ENCODE results near the gene TESK1.

Gene TESK1, protein sequence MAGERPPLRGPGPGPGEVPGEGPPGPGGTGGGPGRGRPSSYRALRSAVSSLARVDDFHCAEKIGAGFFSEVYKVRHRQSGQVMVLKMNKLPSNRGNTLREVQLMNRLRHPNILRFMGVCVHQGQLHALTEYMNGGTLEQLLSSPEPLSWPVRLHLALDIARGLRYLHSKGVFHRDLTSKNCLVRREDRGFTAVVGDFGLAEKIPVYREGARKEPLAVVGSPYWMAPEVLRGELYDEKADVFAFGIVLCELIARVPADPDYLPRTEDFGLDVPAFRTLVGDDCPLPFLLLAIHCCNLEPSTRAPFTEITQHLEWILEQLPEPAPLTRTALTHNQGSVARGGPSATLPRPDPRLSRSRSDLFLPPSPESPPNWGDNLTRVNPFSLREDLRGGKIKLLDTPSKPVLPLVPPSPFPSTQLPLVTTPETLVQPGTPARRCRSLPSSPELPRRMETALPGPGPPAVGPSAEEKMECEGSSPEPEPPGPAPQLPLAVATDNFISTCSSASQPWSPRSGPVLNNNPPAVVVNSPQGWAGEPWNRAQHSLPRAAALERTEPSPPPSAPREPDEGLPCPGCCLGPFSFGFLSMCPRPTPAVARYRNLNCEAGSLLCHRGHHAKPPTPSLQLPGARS

DNA sequence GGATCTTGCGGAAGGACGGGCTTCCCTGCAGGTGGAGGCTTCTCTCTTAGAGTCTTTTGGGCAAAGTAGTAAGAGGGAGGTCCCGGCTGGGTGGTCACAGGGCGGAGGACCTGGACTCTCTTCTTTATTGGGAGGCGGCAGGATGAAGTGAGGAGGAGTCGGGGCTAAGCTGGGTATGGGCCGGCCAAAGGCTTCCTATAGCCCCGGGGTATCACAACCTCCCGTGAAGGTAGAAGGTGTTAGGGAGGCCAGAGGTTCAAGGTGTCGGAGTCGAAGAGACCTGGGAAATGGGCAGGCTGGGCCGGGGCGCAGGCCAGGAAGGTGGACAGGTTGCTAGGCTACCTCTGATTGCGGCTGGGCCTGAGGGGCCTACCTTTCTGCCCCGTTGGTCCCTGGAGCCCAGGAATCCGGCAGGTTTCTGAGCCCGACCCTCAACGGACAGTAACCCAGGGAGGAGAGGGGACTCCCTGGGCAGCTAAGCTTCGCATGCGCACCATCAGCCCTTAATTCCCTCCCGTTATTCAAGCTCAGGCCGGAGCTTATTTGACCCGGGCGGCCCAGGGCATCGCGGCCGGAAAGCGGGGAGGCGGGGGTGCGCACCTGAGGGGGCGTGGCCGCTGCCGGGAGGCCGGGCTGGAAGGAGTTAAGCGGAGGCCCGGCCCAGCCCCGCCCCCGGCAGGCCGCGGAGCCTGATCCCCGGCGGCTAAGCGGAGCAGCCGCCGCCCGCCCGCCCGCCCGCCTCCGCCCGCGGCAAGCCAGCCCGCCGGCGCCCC, at the start of gene TESK1:
Gene TESK1, plus strand, starts transcription at position 685 of the 773 bp plus-strand sequence. CDS start 358 bp downstream, outside the sequence.
- H3K27me3 Mint-ChIP-seq (ENCODE audit: low read depth): no peaks in the 10 kb centered on the region
- peak within 1 kb of the TSS; percentile 98 for H3K4me3 Mint-ChIP-seq
- H3K36me3 Mint-ChIP-seq (ENCODE audit: low read depth): peaks cover 6% of the 10 kb centered on the region
- H3K27ac Mint-ChIP-seq: peak within 1 kb of the TSS; percentile 99
- no peaks in the 10 kb centered on the region for H3K9me3 Mint-ChIP-seq
- peaks cover 31% of the 10 kb centered on the region for H3K4me1 Mint-ChIP-seq (ENCODE audit: low read depth)

DNA sequence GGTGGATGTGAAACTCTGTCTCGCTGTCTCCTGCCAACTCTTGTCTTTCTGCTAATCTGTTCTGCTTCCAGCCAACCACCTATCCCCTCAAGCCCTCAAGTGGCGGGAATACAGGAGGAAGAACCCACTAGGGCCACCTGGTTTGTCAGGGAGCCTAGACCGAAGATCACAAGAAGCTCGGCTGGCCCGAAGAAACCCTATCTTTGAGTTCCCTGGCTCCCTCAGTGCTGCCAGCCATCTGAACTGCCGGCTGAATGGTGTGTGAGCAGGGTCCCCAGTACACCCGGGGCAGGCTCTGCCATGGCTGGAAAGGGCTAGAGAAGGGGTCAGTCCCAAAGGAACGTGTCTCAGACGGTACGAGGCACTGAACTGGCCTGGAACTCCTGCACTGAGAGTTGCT, 49.2 kb upstream of the TESK1 start:
- no peak overlapping the region for H3K27ac Mint-ChIP-seq
- H3K36me3 Mint-ChIP-seq (ENCODE audit: low read depth): no peaks in the 10 kb centered on the region
- H3K9me3 Mint-ChIP-seq: no peaks in the 10 kb centered on the region
- peaks cover 2% of the 10 kb centered on the region for H3K4me1 Mint-ChIP-seq (ENCODE audit: low read depth)
- no peaks in the 10 kb centered on the region for H3K27me3 Mint-ChIP-seq (ENCODE audit: low read depth)
- no peak overlapping the region for H3K4me3 Mint-ChIP-seq

DNA sequence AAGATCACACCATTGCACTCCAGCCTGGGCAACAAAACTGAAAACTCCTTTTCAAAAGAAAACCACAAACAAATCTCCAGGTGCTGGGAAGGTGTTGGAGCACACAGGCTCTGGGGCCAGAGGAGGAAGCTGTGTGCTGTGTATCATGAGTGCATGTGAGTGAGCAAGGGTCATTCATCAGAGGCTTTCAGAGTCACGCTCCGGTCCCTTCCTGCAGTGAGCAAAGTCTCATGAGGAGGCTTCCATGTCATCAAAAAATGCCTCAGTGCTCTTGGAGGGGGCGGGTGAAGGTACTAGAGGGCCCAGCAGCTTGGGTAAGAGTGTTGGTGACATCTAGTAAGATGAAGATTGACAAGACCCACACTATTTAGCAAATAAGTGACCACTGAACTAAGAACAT, 48.3 kb upstream of the TESK1 start:
- H3K4me1 Mint-ChIP-seq (ENCODE audit: low read depth): peaks cover 2% of the 10 kb centered on the region
- no peaks in the 10 kb centered on the region for H3K27me3 Mint-ChIP-seq (ENCODE audit: low read depth)
- H3K36me3 Mint-ChIP-seq (ENCODE audit: low read depth): no peaks in the 10 kb centered on the region
- no peak overlapping the region for H3K4me3 Mint-ChIP-seq
- no peak overlapping the region for H3K27ac Mint-ChIP-seq
- no peaks in the 10 kb centered on the region for H3K9me3 Mint-ChIP-seq

DNA sequence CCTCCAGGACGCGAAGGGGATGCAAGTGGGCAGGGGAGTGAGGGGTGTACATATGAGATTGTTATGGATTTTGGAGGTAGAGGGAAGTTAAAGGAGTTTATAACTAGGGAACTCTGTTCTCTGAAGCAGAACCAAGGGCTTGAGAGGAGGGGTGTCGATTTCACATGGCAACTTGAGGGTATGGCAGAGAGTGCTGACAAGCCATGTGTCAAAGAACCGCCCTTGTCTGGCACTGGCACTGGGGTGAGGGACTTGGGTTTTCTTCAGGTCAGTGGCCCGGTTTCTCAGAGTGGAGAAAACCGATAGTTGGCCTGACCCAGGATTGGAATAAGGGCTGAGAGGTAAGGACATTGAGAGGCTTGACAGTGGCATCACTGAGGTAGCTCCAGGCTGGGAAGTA, 47.7 kb upstream of the TESK1 start:
- Mint-ChIP-seq H3K36me3 (ENCODE audit: low read depth) (no peaks in the 10 kb centered on the region), H3K27ac (no peak overlapping the region), H3K9me3 (no peaks in the 10 kb centered on the region), H3K4me3 (no peak overlapping the region), H3K4me1 (ENCODE audit: low read depth) (peaks cover 2% of the 10 kb centered on the region), H3K27me3 (ENCODE audit: low read depth) (no peaks in the 10 kb centered on the region)

GRCh38 chr9:35558185-35558584, 46.9 kb upstream of the TESK1 start:
- Mint-ChIP-seq H3K4me1 (ENCODE audit: low read depth) (peaks cover 2% of the 10 kb centered on the region), H3K4me3 (no peak overlapping the region), H3K9me3 (no peaks in the 10 kb centered on the region), H3K36me3 (ENCODE audit: low read depth) (no peaks in the 10 kb centered on the region), H3K27me3 (ENCODE audit: low read depth) (no peaks in the 10 kb centered on the region), H3K27ac (no peak overlapping the region)

DNA sequence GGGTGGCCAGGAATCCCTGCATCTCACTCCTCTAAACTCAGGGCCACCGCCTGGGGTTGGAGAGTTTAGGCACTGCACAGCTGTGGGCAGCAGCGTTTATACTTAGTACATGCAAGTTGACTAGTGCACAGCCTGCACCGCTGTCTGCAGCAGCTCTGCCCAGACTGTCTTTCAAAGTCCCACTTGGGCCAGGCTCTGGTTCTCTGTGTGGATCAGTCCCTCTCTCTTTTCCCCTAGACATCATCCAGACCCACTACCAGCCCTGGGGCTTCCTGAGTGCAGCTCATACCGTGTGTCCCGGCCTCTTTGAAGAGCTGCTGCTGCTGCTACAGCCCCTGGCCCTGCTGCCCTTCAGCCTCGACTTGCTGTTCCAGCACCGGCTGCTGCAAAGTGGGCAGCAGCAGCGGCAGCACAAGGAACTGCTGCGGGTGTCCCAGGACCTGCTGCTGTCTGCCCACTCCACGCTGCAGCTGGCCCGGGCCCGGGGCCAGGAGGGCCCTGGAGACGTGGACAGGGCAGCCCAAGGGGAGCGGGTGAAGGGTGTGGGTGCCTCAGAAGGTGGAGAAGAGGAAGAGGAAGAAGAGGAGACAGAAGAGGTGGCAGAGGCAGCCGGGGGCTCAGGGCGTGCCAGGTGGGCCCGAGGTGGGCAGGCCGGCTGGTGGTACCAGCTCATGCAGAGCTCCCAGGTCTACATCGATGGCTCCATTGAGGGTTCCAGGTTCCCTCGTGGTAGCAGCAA, 45.1 kb upstream of the TESK1 start:
- Mint-ChIP-seq H3K36me3 (ENCODE audit: low read depth) (no peaks in the 10 kb centered on the region), H3K27me3 (ENCODE audit: low read depth) (no peaks in the 10 kb centered on the region), H3K27ac (no peak overlapping the region), H3K4me1 (ENCODE audit: low read depth) (peaks cover 2% of the 10 kb centered on the region), H3K9me3 (no peaks in the 10 kb centered on the region), H3K4me3 (no peak overlapping the region)

GRCh38 chr9:35560625-35561337, 44.3 kb upstream of the TESK1 start:
- H3K4me3 Mint-ChIP-seq: no peak overlapping the region
- no peaks in the 10 kb centered on the region for H3K9me3 Mint-ChIP-seq
- no peaks in the 10 kb centered on the region for H3K27me3 Mint-ChIP-seq (ENCODE audit: low read depth)
- peaks cover 2% of the 10 kb centered on the region for H3K4me1 Mint-ChIP-seq (ENCODE audit: low read depth)
- H3K36me3 Mint-ChIP-seq (ENCODE audit: low read depth): no peaks in the 10 kb centered on the region
- no peak overlapping the region for H3K27ac Mint-ChIP-seq

DNA sequence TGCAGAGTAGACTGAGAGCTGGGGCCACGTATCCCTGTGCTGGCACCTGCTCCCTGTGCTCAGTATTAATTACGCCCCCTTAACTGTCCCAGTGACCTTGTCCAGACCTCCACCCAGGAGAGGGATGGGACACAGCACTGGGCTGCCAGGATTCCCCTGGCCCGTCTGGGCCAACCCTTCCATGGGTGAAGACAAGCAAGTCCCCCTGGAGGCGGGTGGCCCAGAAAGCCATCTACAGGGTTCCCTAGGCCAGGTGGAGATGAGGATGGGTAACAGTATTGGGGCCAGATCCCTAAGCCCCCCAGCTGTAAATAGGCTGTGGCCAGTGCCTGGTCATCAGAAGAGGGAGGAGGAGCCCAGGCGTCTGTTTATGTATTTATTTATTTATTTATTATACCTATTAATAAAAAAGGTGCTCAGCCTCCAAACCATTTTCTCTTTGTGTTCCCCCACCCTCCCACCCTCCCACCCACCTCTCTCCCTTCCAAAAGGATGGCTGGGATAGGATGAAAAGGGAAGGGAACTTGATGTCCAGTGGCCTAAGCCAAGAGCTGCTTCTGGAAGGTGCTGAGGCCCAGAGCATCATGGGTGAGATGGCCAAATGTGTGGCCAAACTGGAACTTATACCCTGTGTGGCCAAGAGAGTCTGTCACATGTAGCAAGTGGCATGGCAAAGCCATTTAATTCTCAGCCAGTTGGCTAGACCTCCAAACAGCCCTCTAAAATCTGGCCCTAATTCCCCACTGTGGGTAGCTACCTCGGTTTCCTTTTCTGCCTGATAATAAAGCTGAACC, 43.4 kb upstream of the TESK1 start:
- Mint-ChIP-seq H3K27me3 (ENCODE audit: low read depth) (no peaks in the 10 kb centered on the region), H3K36me3 (ENCODE audit: low read depth) (no peaks in the 10 kb centered on the region), H3K27ac (no peak overlapping the region), H3K4me3 (no peak overlapping the region), H3K4me1 (ENCODE audit: low read depth) (peaks cover 7% of the 10 kb centered on the region), H3K9me3 (no peaks in the 10 kb centered on the region)

DNA sequence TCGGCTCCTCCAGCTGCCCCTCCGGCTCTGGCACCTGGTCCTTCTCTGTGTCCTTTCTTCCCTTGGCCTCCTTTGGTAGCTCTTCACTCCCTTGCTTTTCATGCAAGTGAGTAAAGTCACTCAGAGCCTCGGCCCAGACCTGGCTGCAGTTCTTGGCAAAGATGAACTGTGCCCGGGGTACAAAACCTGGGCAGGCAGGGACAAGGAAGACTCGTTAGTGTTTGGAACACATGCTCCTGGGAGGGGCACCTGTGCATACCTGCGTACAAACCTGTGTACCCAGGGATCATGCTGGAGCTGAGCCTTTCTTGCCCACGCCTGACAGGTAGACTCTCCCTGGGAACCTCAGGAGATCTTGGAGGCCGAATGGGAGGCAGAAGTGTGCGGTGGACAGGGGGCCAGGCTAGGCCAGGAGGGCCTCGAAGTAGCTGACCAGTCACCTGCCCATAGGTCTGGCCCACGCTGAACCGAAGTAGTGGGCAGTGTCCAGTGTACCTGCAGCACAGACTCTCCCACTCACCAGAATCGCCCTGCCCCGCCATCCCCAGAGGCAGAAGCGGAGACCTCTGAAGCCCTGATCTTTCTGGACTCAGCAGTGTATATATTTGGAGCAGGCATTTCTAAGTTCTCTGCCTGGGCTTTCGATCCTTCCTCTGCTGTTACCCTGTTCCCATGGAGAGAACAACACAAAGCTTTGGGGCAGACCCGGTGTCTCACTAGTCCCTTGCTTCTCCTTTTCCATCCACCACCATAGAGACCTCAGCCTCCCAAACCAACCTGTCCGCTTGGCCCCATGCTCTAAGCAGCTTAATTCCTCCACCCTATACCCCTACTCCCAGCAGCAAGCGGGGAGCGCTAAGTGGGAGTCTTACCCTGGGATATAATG, 41.9 kb upstream of the TESK1 start:
- Mint-ChIP-seq H3K4me3 (no peak overlapping the region), H3K27me3 (ENCODE audit: low read depth) (no peaks in the 10 kb centered on the region), H3K4me1 (ENCODE audit: low read depth) (peaks cover 11% of the 10 kb centered on the region), H3K27ac (no peak overlapping the region), H3K9me3 (no peaks in the 10 kb centered on the region), H3K36me3 (ENCODE audit: low read depth) (no peaks in the 10 kb centered on the region)

DNA sequence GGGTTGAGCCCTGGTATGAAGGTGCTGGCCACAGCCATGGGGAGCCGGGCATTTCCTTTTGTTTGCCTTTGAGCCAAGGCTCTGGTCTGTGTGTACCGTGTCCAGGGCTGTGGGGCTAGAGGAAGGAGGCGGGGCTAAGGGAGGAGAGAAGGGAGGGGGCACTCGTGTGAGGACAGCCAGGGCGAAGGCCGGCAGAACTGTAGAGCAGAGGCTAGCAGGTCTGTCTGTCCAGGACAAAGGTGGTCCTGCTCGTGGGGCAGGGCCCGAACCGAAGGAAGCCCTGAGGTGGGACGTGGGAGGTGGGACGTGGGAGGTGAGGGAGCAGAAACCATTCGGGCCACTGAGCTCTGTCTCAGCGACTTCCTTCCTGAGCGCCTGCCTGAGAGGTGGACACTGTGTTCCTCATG, 41.3 kb upstream of the TESK1 start:
- Mint-ChIP-seq H3K36me3 (ENCODE audit: low read depth) (no peaks in the 10 kb centered on the region), H3K4me1 (ENCODE audit: low read depth) (peaks cover 11% of the 10 kb centered on the region), H3K27me3 (ENCODE audit: low read depth) (no peaks in the 10 kb centered on the region), H3K9me3 (no peaks in the 10 kb centered on the region), H3K4me3 (no peak overlapping the region), H3K27ac (no peak overlapping the region)

- H3K4me3 Mint-ChIP-seq: no peak overlapping the region
- H3K36me3 Mint-ChIP-seq (ENCODE audit: low read depth): no peaks in the 10 kb centered on the region
- no peak overlapping the region for H3K27ac Mint-ChIP-seq
- H3K27me3 Mint-ChIP-seq (ENCODE audit: low read depth): no peaks in the 10 kb centered on the region
- peaks cover 15% of the 10 kb centered on the region for H3K4me1 Mint-ChIP-seq (ENCODE audit: low read depth)
- no peaks in the 10 kb centered on the region for H3K9me3 Mint-ChIP-seq
These were observed 40.4 kb upstream of the TESK1 start for GRCh38 chr9:35564658-35565061.

DNA sequence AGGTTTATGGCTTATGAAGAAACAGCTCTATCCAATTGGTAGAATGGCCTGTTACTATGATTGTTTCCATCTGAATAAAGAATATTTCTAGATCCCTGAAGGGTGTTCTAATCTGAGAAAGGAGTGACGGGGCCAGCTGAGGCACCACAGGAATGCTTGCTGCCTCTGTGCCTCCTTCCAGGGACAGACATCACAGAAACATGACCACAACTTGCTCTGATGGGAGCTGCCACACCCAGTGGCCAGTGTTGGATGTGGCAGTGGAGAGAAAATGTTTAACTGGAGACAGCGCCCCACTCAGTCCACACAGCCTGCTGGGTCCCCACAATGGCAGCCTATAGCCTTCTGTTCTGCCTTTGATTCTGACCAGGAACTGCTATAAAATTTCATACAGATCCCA, 38.6 kb upstream of the TESK1 start:
- no peak overlapping the region for H3K4me3 Mint-ChIP-seq
- peaks cover 26% of the 10 kb centered on the region for H3K4me1 Mint-ChIP-seq (ENCODE audit: low read depth)
- H3K9me3 Mint-ChIP-seq: no peaks in the 10 kb centered on the region
- H3K36me3 Mint-ChIP-seq (ENCODE audit: low read depth): no peaks in the 10 kb centered on the region
- no peaks in the 10 kb centered on the region for H3K27me3 Mint-ChIP-seq (ENCODE audit: low read depth)
- H3K27ac Mint-ChIP-seq: no peak overlapping the region

Data from T-helper 1 cell treated with Interleukin-12 subunit alpha and Interleukin-12 subunit beta and Interleukin-4 antibody, amounts not matched to agents 30 μg/mL and 1 μg/mL, for 36 hours (primary cell).